BJ (cell line): Measurements from ENCODE around the gene BTBD16. TPM values are rescaled to one million over a fixed set of nuclear protein-coding genes. Genes with fewer than 3 reads are reported as not detected.

Experiments used
- CTCF ChIA-PET: fragments of 350-600 bp; formaldehyde crosslinking; extraction: SDS; loops from one replicate; lab custom pipeline; 2021; ENCODE audit warnings: antibody characterized with exemption, inconsistent platforms; lab: Yijun Ruan, JAX
- POLR2A ChIA-PET: fragments of 300-600 bp; sonication (Branson Sonifier 250); formaldehyde crosslinking; extraction: SDS; loops from one replicate; lab custom pipeline; 2021; ENCODE audit warnings: antibody characterized with exemption; lab: Charles Lee
- DNase-seq: peaks from one replicate; pipeline ENCODE4 v3.0.0-alpha.2; 2011; ENCODE audit warnings: low read depth
- H3K27me3 ChIP-seq: 2 replicates; pipeline ENCODE4 v1.6.0; 2011; ENCODE audit warnings: low read length; ENCODE audit not compliant: control insufficient read depth, insufficient read depth
- H3K36me3 ChIP-seq: 2 replicates; pipeline ENCODE4 v1.5.1; 2011; ENCODE audit warnings: low read length; ENCODE audit not compliant: control insufficient read depth, insufficient read depth
- H3K4me3 ChIP-seq: 2 replicates; pipeline ENCODE4 v1.5.1; 2011; ENCODE audit warnings: low read depth, mild to moderate bottlenecking, control low read depth, low read length
- CTCF ChIP-seq: IDR thresholded peaks from 2 replicates; pipeline ENCODE4 v1.5.1; 2011; ENCODE audit warnings: low read depth, mild to moderate bottlenecking, control low read depth, inconsistent platforms, low read length, moderate library complexity; ENCODE audit not compliant: insufficient read depth
- polyA plus RNA-seq: library from polyadenylated mRNA; depleted of rRNA; stranded (reverse); fragments of >200 nt; gene quantifications from 2 replicates; pipeline ENCODE4 v1.2.3, GENCODE V29; 2011

The BTBD16 gene
- polyA plus RNA-seq, 1 experiment: not detected

- no peak for DNase-seq
- ChIA-PET CTCF (interaction anchor here (0.8 kb wide), 1 partner anchor 11 kb away, joined by 3 read pairs; no protein-coding TSS in a partner anchor), POLR2A (no interaction called here)
- Histone ChIP-seq H3K4me3 (no peak overlapping the region), H3K36me3 (no peaks in the 10 kb centered on the region), H3K27me3 (peaks cover 4% of the 10 kb centered on the region)
- TF ChIP-seq CTCF: no peak
Observed at GRCh38 chr10:122331615-122332446, 60.7 kb downstream of the BTBD16 start.

- CTCF ChIA-PET: interaction anchor here (1.0 kb wide), 1 partner anchor 103 kb away, joined by 3 read pairs; no protein-coding TSS in a partner anchor
- Histone ChIP-seq H3K27me3 (peaks cover 4% of the 10 kb centered on the region), H3K4me3 (no peak overlapping the region), H3K36me3 (no peaks in the 10 kb centered on the region)
- POLR2A ChIA-PET: no interaction called here
- TF ChIP-seq CTCF: no peak
- no peak for DNase-seq
Observed at GRCh38 chr10:122333037-122333436, 61.9 kb downstream of the BTBD16 start.

GRCh38 chr10:122336332-122336731 is 65.2 kb downstream of the BTBD16 start:
- ChIA-PET POLR2A (no interaction called here), CTCF (interaction anchor here (1.2 kb wide), 1 partner anchor 99 kb away, joined by 8 read pairs; no protein-coding TSS in a partner anchor)
- Histone ChIP-seq H3K36me3 (no peaks in the 10 kb centered on the region), H3K27me3 (no peaks in the 10 kb centered on the region; the same call in 1 of the 2 replicates), H3K4me3 (no peak overlapping the region)
- no peak for DNase-seq
- TF ChIP-seq CTCF: no peak

- Histone ChIP-seq H3K36me3 (no peaks in the 10 kb centered on the region), H3K27me3 (no peaks in the 10 kb centered on the region), H3K4me3 (no peak overlapping the region)
- ChIA-PET CTCF (no interaction called here), POLR2A (no interaction called here)
- no peak for TF ChIP-seq CTCF
- DNase-seq: no peak
Observed at GRCh38 chr10:122336961-122337360, 65.9 kb downstream of the BTBD16 start.

GRCh38 chr10:122338609-122339441 is 67.7 kb downstream of the BTBD16 start:
- Histone ChIP-seq H3K27me3 (no peaks in the 10 kb centered on the region), H3K4me3 (no peak overlapping the region), H3K36me3 (no peaks in the 10 kb centered on the region)
- no peak for TF ChIP-seq CTCF
- POLR2A ChIA-PET: no interaction called here
- no peak for DNase-seq
- CTCF ChIA-PET: interaction anchor here (0.7 to 7.9 kb wide), 5 partner anchors 9 to 230 kb away, joined by 3 to 92 read pairs (median 5); no protein-coding TSS in a partner anchor
